ENCODE results near the gene KLHL2.
"Not testable (repeated sequence)": the region's sequence is repeated elsewhere in the genome, so short reads cannot be mapped to it uniquely, and the experiment has no call there.

The KLHL2 gene

DNA sequence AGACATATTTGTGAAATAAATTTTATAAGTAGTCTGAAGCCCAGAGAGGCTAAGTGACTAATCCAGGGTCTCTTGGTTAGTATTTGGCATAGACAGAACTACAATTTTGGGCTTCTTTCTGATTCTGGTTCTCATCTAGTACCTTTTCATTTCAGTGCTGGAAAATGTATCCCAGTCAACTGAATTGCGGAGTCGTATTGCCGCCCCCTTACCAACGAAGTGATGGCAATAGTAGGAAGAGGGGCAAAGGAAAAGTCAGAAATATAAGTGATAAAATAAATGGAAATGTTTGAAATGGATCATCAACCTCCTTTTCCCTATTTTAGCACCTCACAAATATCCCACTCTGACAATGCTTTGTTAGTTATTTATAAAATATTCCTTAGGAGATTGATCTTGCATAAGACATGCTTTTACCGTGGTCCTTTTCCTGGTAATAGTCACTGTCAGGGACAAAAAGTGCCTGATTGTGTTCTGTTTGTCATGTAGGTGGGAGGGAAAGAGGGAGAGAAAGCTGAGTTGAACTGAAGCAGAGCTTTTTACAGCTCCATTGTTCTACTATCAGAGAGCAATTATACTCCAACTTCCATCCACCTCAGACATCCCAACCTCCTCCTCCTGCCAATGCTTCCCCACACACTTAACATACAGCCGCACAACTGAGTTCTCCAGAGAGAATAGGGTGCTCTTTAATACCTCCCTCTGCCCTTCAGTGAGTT is 6.8 kb downstream of the KLHL2 start:
- not testable (repeated sequence) for H3K27me3 ChIP-seq (ENCODE audit: control insufficient read depth, insufficient read depth, low read length); H3K4me1 ChIP-seq; H2AFZ ChIP-seq; H3K36me3 ChIP-seq (ENCODE audit: control insufficient read depth, insufficient read depth, low read length); H3K9ac ChIP-seq; H3K27ac ChIP-seq; H3K4me2 ChIP-seq (ENCODE audit: low read length); H3K9me3 ChIP-seq (ENCODE audit: control insufficient read depth, low read length); H3K79me2 ChIP-seq; H3K4me3 ChIP-seq (ENCODE audit: low read depth, low read length)

DNA sequence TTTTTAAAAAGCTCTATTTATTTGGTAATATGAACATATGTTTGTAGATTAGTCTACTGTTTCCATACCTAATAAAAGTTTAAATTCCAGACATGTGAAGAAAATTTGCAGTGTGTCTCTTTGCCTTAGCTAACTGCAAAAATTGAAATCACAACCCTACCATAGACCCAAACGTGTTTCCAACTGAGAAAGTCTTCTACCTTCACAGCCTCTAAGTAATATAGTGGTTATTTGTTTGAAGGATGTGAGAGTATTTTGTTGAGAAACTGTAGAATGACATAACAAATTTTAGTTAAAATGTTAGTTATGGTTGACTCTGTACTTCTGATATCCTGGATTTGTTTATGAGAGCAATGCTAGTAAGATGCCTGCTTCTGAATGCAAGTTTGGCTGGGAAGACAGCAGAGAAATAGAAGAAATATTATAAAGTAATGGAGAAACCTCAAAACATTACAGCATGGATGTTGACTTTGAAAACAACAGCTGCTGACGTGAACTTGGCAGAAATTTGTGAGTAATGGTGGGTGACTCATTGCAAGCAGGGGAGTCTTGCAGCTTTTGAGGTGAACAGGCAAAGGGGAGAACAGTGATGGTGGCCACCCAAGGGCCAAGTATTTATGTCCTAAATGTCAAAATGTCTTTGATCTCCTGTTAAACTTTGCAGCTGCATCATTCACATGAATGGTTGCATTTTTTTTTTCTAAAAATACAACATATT is 7.8 kb downstream of the KLHL2 start:
- H3K36me3 ChIP-seq (ENCODE audit: control insufficient read depth, insufficient read depth, low read length); H3K27ac ChIP-seq; H3K4me3 ChIP-seq (ENCODE audit: low read depth, low read length); H3K4me1 ChIP-seq; H3K27me3 ChIP-seq (ENCODE audit: control insufficient read depth, insufficient read depth, low read length); H3K9ac ChIP-seq; H2AFZ ChIP-seq; H3K79me2 ChIP-seq; H3K9me3 ChIP-seq (ENCODE audit: control insufficient read depth, low read length); H3K4me2 ChIP-seq (ENCODE audit: low read length): not testable (repeated sequence)

DNA sequence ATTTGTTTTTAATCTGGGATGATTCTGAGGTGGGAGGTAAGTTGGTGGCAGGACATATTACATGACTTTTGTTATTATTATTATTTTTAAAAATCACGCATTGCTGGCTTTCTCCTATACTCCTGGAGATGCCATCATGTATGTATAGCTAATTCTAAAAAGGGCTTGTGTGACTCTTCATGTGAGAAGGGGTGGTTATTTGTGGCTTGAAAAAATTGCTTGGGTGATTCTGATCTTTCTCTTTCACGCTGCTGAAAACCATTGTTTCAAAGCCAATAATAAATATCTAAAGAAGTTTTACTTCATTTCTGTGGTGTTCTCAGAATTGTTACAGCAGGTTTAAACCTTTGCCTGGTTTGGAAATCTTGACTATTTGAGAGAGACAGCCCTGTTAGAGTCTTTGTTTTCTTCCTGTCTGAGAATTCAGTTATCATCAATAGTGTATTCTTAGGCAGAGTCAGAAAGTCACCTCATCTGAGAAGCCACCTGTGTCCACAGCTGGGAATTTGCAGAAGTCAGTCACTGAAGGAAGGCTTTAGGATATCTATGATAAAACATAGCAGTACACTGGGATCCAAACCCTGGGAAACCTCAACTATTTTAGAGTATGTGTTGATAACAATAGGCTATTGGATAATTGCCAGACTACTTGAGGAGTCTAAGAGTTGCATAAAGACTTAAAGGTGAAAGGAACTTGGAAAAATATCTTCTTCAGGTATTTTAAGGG is 8.6 kb downstream of the KLHL2 start:
- not testable (repeated sequence) for H3K4me1 ChIP-seq; H3K36me3 ChIP-seq (ENCODE audit: control insufficient read depth, insufficient read depth, low read length); H3K4me2 ChIP-seq (ENCODE audit: low read length); H3K9me3 ChIP-seq (ENCODE audit: control insufficient read depth, low read length); H3K27me3 ChIP-seq (ENCODE audit: control insufficient read depth, insufficient read depth, low read length); H3K27ac ChIP-seq; H2AFZ ChIP-seq; H3K79me2 ChIP-seq; H3K4me3 ChIP-seq (ENCODE audit: low read depth, low read length); H3K9ac ChIP-seq

DNA sequence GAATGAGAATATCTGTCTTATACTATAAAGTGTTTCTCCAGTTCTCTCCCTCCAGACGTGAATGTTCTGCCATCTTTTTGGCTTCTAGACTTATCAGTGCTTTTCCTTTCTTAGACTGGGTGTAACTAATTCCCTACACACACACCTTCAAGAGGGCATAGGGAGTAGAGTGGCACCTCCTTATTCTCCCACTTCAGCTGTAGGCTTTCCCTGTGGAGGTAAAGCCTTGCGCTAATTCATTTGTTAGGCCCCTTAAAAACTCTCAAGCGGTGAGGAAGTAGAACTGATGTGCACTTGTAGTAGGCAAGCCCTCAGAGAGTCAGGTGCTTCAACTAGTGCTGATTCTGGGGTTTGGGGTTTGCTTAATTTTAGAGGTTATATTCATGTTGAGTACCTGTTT is 10.0 kb downstream of the KLHL2 start:
- H3K4me1 ChIP-seq = no peaks in the 10 kb centered on the region
- no peak overlapping the region for H2AFZ ChIP-seq
- no peaks in the 10 kb centered on the region for H3K9me3 ChIP-seq (ENCODE audit: control insufficient read depth, low read length)
- no peak overlapping the region for H3K4me3 ChIP-seq (ENCODE audit: low read depth, low read length)
- H3K36me3 ChIP-seq (ENCODE audit: control insufficient read depth, insufficient read depth, low read length) = no peaks in the 10 kb centered on the region
- no peak overlapping the region for H3K27ac ChIP-seq
- H3K4me2 ChIP-seq (ENCODE audit: low read length) = no peak overlapping the region
- H3K9ac ChIP-seq = no peak overlapping the region
- no peaks in the 10 kb centered on the region for H3K27me3 ChIP-seq (ENCODE audit: control insufficient read depth, insufficient read depth, low read length)
- H3K79me2 ChIP-seq = peaks cover 5% of the 10 kb centered on the region
- TF ChIP-seq, protein P1, sequence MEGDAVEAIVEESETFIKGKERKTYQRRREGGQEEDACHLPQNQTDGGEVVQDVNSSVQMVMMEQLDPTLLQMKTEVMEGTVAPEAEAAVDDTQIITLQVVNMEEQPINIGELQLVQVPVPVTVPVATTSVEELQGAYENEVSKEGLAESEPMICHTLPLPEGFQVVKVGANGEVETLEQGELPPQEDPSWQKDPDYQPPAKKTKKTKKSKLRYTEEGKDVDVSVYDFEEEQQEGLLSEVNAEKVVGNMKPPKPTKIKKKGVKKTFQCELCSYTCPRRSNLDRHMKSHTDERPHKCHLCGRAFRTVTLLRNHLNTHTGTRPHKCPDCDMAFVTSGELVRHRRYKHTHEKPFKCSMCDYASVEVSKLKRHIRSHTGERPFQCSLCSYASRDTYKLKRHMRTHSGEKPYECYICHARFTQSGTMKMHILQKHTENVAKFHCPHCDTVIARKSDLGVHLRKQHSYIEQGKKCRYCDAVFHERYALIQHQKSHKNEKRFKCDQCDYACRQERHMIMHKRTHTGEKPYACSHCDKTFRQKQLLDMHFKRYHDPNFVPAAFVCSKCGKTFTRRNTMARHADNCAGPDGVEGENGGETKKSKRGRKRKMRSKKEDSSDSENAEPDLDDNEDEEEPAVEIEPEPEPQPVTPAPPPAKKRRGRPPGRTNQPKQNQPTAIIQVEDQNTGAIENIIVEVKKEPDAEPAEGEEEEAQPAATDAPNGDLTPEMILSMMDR (IDR thresholded peaks at IDR 0.05) = no peak

DNA sequence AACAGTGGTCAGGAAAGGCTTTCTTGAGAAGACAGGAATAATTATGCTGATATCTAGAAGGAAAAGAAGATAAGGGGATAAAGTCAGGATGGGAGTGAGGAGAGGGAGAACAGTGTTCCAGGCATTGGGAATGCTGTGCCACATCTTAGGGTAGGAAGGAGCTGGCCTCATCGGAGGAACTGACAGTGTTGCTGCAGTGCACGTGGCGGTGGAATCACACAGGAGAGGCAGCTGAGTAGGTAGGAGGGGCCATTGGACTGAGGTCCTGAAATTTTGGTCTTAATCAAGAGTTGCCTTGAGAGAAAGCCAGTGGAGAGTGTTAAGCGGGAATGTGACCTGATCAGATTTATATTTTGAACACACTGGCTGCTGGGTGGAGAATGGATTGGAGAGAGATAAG is 13.9 kb downstream of the KLHL2 start:
- not testable (repeated sequence) for H3K9me3 ChIP-seq (ENCODE audit: control insufficient read depth, low read length); H2AFZ ChIP-seq; H3K79me2 ChIP-seq; H3K36me3 ChIP-seq (ENCODE audit: control insufficient read depth, insufficient read depth, low read length); H3K4me3 ChIP-seq (ENCODE audit: low read depth, low read length); H3K4me2 ChIP-seq (ENCODE audit: low read length); H3K27me3 ChIP-seq (ENCODE audit: control insufficient read depth, insufficient read depth, low read length); H3K9ac ChIP-seq; H3K4me1 ChIP-seq
- peak overlapping the region; percentile 15 for H3K27ac ChIP-seq

DNA sequence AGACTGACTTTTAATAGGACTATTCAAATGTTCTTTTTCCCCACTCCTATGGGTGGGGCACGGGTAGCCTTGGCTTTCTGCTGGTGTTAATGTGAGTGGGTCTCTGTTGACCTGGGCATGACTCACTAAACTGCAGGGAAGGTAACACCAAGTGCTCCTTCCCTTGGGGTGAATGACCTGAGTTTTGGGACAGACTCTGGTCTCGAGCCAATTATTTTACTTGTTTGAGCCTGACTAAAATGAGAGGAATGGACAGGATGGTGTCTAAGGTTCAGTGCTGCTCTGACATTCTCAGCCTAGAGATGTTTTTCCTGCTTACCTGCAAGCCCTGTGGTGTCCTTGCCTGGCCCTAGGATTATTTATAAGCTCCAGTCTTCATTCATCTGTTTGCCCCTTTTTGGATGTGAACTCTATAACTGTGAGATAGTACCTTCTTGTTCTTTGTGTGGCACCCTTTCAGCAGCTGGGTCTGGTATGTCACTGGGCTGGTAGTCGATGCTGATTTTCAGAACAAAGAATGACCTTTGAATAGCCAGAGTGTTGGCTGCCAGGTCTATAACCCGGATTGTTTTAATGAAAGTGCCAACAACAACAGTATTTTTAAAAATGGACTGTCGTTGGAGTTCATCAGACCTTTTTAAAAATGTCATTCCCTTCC is 14.8 kb downstream of the KLHL2 start:
- not testable (repeated sequence) for H2AFZ ChIP-seq; H3K79me2 ChIP-seq; H3K4me2 ChIP-seq (ENCODE audit: low read length); H3K4me3 ChIP-seq (ENCODE audit: low read depth, low read length); H3K9ac ChIP-seq; H3K27me3 ChIP-seq (ENCODE audit: control insufficient read depth, insufficient read depth, low read length); H3K9me3 ChIP-seq (ENCODE audit: control insufficient read depth, low read length); H3K4me1 ChIP-seq; H3K36me3 ChIP-seq (ENCODE audit: control insufficient read depth, insufficient read depth, low read length)
- H3K27ac ChIP-seq = peak overlapping the region; percentile 3

DNA sequence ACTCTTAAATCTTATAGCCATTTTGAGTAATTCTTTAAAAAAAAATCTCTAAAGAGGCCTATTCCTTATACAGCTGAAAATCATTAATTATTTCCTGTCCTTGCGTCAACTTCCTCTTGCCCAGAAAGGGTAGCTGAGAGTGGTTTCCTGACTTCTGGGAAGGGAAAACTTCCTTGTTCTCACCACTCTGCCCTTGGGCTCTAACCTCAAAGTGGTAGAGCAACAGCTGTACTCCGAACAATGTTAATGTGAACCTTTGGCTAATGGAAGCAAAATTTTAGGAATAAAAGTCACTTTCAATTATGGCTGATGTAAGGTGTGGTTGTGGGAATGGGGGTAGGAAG is 15.3 kb downstream of the KLHL2 start:
- Histone ChIP-seq H3K79me2 (peaks cover 2% of the 10 kb centered on the region), H2AFZ (no peak overlapping the region), H3K4me2 (ENCODE audit: low read length) (no peak overlapping the region), H3K36me3 (ENCODE audit: control insufficient read depth, insufficient read depth, low read length) (no peaks in the 10 kb centered on the region), H3K4me3 (ENCODE audit: low read depth, low read length) (no peak overlapping the region), H3K27ac (peak overlapping the region; percentile 53), H3K9ac (no peak overlapping the region), H3K9me3 (ENCODE audit: control insufficient read depth, low read length) (no peaks in the 10 kb centered on the region), H3K4me1 (no peaks in the 10 kb centered on the region), H3K27me3 (ENCODE audit: control insufficient read depth, insufficient read depth, low read length) (no peaks in the 10 kb centered on the region)
- TF ChIP-seq, protein P1 (IDR thresholded peaks at IDR 0.05) = no peak

DNA sequence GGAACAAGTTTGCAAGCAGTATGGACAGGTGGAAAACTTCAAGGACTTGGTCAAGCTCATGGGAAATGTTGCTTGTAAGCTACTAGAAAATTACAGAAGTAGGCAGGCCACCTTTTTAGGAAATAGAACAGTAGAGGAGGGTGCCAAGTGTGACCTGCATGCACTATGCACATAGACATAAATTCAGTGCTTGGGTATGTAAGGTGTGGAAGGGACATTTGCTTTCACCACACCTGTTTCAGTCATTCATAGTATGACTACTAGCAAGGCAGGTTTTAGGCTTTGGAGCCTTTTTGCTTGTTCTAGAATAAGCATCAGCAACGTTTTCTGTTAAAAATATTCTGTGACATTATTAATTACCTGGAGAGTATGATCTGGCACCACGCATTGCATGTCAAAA is 20.0 kb downstream of the KLHL2 start:
- H3K9me3 ChIP-seq (ENCODE audit: control insufficient read depth, low read length); H3K4me3 ChIP-seq (ENCODE audit: low read depth, low read length); H3K27me3 ChIP-seq (ENCODE audit: control insufficient read depth, insufficient read depth, low read length); H3K79me2 ChIP-seq; H3K36me3 ChIP-seq (ENCODE audit: control insufficient read depth, insufficient read depth, low read length); H3K4me2 ChIP-seq (ENCODE audit: low read length); H3K27ac ChIP-seq; H3K4me1 ChIP-seq; H3K9ac ChIP-seq; H2AFZ ChIP-seq: not testable (repeated sequence)

Data from parathyroid adenoma (tissue), 2 donors.